HG03196 (cell line): ENCODE results near the gene ARID1A.
A peak's percentile ranks its signal among the peaks of the same experiment; 100 is the strongest.
"Not testable (repeated sequence)": the region's sequence is repeated elsewhere in the genome, so short reads cannot be mapped to it uniquely, and the experiment has no call there.

Experiments used
- ATAC-seq: cut with Tn5 transposase; IDR thresholded peaks from one replicate; pipeline ENCODE4 v1.9.1; 2021; ENCODE audit not compliant: unreplicated experiment

ARID1A gene

DNA sequence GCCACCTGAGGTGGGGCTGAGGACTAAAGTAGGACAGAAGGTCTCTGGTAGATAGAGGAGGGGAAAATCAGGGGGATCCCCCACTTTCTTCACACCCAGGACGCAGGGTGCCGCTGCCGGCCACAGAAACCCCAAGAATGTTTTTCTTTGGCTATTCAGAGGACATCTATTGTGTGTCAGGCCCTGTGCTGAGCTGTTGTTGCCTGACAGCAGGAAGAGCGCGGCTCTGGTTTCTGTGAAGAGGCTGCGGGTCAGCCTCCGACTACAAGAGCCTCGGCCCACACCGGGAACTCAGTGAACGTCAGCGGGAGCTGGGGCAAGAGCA lies 91.5 kb downstream of the ARID1A start:
- peak; percentile 39 for ATAC-seq

- peak; percentile 55 for ATAC-seq
These were observed 92.1 kb downstream of the ARID1A start, which contains the start of gene PIGV for GRCh38 chr1:26787706-26788514. PIGV (plus strand) TSS chr1:26787950; CDS start chr1:26790816, 2,866 bp downstream.

- ATAC-seq: no peak
These were observed 92.6 kb downstream of the ARID1A start for GRCh38 chr1:26788515-26788785.

- no peak for ATAC-seq
These were observed 93.2 kb downstream of the ARID1A start for GRCh38 chr1:26788836-26789611.

- ATAC-seq: no peak
These were observed 93.7 kb downstream of the ARID1A start for GRCh38 chr1:26789612-26789865.

DNA sequence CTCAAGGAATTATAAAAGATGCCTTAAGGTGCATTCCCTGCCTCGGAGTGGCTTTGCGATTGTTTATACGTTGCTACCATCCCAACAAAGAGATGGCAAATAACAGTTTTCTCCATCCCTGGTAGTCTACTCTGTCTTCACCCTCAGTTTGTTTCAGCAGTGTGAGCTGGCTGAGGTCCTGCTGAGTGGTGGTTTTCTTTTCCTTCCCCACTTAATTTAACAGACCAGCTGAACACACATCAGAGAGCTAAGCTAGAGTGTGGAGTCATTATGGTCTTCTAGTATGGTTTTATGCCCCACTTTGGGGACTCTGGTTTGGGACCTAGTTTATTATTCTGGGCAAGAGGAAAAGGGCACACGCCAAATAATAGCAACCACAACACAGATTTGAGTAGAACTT lies 94.1 kb downstream of the ARID1A start:
- ATAC-seq: no peak

DNA sequence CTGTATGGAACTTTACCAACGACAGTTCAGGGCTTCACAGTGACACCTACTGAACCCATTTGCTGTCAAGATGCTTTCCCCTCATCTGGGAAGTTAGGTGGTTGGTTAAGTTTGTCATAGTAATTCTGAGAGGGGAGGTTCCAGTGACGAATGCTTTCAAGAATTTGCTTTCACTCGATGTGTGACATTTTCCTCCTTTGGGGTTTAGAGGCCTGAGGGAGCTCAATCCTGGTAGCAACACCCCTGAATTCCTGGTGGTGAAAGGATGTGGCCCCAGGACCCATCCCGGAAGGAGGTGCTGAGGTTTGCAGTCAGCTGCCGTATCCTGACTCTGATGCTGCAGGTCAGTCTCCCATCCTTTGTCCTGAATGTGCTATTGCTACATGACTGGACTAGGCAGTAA lies 94.7 kb downstream of the ARID1A start:
- ATAC-seq: no peak

DNA sequence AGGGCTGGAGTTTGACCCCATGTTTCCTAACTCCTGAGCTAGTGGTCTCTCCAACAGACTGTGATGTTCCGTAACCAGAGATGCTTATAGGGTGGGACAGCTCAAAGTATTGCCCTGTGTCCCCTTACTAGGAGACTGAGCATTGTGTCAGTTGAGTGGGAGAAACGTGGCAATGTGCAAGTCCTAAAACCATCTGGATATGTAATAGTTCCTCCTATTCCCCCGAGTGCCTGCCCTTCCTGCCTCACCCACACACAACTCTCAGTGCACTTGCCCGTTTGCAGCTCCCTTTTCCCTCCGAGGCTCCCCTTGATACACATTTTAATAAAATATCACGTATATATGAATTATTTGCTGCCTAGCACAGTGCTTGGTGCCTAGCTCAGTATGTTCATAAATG lies 95.3 kb downstream of the ARID1A start:
- no peak for ATAC-seq

GRCh38 chr1:26791626-26792025 lies 95.8 kb downstream of the ARID1A start:
- ATAC-seq: no peak

GRCh38 chr1:26792924-26793323 lies 97.1 kb downstream of the ARID1A start:
- no peak for ATAC-seq

- ATAC-seq: no peak
These were observed 98.6 kb downstream of the ARID1A start for GRCh38 chr1:26794391-26794790.

DNA sequence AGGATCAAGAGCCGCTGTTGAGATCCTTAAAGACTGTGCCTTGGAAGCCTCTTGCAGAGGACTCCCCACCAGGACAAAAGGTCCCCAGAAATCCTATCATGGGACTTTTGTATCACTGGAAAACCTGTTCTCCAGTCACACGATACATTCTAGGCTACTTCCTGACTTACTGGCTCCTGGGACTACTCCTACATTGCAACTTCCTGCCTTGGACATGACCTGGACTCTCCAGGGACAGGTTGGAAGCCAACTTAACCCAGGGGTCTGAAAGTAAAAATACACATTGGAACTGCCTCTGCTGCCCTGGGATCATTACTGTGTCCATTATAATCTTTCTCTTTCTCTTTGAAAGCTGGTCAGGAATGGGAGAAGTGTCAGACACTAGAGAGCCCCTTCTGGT lies 101.8 kb downstream of the ARID1A start:
- ATAC-seq: no peak

GRCh38 chr1:26799479-26800142 lies 103.8 kb downstream of the ARID1A start:
- ATAC-seq: no peak

DNA sequence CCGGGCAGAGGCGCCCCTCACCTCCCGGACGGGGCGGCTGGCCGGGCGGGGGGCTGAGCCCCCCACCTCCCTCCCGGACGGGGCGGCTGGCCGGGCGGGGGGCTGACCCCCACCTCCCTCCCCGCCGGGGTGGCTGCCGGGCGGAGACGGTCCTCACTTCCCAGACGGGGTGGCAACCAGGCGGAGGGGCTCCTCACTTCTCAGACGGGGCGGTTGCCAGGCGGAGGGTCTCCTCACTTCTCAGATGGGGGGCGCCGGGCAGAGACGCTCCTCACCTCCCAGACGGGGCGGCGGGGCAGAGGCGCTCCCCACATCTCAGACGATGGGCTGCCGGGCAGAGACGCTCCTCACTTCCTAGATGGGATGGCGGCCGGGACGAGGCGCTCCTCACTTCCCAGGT lies 108.1 kb downstream of the ARID1A start:
- not testable (repeated sequence) for ATAC-seq

DNA sequence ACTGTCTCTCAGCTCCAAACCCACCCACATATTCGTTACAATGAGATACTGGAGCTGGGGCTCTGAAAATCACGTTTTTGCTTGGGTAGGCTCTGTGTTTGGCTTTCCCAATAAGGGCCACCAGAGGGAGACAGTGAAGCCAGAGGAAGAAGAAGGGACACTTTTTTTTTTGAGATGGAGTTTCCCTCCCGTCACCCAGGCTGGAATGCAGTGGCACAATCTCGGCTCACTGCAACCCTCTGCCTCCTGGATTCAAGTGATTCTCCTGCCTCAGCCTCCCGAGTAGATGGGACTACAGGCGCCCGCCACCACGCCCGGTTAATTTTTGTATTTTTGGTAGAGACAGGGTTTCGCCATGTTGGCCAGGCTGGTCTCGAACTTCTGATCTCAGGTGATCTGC lies 114.3 kb downstream of the ARID1A start:
- not testable (repeated sequence) for ATAC-seq

GRCh38 chr1:26811057-26811456 lies 115.2 kb downstream of the ARID1A start:
- no peak for ATAC-seq

GRCh38 chr1:26811708-26812107 lies 115.9 kb downstream of the ARID1A start:
- no peak for ATAC-seq

DNA sequence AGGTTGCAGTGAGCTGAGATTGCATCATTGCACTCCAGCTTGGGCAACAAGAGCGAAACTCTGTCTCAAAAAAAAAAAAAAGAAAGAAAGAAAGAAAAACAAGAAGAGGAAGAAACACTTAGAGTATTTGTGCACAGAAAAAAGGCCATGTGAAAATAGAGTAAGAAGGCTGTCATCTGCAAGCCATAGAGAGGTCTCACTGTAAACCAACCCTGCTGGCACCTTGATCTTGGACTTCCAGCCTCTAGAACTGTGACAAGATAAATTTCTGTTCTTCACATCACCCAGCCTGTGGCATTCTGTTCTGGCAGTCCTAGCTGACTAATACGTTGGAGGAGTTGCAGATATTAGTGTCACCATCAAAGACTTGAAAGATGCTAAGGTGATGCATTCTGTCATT lies 118.6 kb downstream of the ARID1A start:
- no peak for ATAC-seq

DNA sequence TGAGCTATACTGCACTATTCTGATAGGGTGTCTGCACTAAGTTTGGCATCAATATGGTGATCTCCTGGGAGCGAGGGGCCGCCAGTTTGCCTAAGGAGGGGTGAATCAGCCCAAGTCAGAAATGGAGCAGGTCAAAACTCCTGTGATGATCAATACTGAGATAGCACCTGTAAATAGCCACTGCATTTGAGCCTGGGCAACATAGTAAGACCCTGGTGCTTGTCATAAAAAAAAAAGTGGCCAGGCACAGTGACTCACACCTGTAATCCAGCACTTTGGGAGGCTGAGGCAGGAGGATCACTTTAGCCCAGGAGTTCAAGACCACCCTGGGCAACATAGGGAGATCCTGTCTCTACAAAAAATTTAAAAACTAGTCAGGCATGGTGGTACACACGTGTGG lies 119.1 kb downstream of the ARID1A start:
- no peak for ATAC-seq

DNA sequence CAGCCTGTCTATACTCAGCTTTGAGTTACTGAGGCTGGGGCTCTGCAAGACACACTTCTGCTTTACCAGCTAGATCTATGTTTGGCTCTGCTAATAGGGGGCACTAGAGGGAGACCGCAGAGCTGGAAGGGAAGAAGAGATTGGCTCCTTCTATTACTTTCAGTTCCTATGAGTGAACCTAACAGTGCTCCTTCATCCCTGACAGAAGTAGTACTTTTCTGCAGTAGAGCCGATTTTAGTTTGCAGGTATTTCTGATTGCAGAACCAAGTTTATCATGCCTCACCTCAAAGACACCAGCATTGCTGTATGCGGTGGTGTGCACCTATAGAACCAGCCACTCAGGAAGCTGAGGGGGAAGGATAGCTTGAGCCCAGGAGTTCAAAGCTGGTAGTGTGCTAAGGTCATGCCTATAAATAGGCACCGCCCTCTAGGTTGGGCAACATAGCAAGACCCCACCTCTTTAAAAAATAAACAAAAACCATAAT lies 125.0 kb downstream of the ARID1A start:
- peak; percentile 73 for ATAC-seq

DNA sequence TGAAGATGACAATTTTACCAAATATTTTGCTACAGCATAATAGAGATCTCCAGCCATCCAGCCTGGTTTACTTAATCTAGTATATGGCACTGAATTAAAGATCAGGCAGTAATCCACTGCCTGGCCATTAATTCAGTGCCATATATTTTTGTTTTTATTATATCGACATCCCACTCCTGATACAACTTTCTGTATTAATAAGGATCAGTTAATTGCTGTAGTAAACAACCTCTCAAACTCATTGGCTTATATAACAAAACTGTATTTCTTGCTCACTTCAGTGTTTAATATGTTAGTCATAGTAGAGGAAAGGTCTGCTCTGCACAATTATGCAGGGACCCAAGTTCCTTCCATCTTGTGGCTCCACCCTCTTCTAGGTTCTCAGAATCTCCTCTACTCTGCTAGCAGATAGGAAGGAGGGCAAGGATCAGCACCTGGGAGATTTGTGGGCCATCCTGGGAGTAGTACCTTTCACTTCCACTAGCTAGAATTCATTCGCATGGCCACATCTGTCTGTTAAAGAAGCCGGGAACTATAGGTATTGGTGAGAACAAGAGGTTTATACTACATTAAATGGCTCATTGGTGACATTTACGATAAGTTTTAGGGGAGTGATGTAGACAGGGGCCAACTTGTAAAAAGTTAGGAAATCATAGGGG lies 127.1 kb downstream of the ARID1A start:
- no peak for ATAC-seq

DNA sequence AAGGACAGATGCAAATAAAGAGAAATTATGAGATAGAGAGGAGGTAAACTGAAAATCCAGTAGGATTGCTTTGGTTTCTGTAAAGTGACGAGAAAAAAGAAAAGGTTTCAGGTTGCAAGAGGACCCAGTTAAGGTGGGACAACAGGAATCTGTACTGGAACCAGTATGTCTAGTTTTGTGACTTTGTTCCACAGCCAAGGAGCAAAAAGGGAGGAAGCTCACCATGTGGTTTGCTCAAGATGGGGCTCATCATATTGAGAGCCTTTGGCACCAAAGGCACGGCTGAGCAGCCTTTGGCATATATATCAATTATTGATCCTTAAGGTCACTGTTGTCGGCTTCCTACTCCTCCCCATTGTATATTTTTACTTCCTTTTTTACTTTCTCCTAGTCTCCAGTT lies 128.9 kb downstream of the ARID1A start:
- no peak for ATAC-seq
